Astrocyte of the cerebellum (primary cell): ENCODE measurements around the gene UBE2I.

ENCODE experiments used
- DNase-seq: peaks from one replicate; pipeline ENCODE4 v3.0.0-alpha.2; 2011; ENCODE audit warnings: low read depth
- H3K4me3 ChIP-seq: 2 replicates; pipeline ENCODE4 v1.5.1; 2011; ENCODE audit warnings: mild to moderate bottlenecking, low read depth, low read length, moderate library complexity
- in situ Hi-C: cut with HindIII; loops from 2 replicates; pipeline ENCODE4 v1.10.0; 2017; ENCODE audit warnings: low sequenced_read_pairs
- TF ChIP-seq, protein P1 (sequence below): IDR thresholded peaks from 2 replicates; pipeline ENCODE4 v1.5.1; 2012; ENCODE audit warnings: low read length, low read depth, moderate library complexity, mild to moderate bottlenecking; ENCODE audit errors: missing control alignments

The UBE2I gene

DNA sequence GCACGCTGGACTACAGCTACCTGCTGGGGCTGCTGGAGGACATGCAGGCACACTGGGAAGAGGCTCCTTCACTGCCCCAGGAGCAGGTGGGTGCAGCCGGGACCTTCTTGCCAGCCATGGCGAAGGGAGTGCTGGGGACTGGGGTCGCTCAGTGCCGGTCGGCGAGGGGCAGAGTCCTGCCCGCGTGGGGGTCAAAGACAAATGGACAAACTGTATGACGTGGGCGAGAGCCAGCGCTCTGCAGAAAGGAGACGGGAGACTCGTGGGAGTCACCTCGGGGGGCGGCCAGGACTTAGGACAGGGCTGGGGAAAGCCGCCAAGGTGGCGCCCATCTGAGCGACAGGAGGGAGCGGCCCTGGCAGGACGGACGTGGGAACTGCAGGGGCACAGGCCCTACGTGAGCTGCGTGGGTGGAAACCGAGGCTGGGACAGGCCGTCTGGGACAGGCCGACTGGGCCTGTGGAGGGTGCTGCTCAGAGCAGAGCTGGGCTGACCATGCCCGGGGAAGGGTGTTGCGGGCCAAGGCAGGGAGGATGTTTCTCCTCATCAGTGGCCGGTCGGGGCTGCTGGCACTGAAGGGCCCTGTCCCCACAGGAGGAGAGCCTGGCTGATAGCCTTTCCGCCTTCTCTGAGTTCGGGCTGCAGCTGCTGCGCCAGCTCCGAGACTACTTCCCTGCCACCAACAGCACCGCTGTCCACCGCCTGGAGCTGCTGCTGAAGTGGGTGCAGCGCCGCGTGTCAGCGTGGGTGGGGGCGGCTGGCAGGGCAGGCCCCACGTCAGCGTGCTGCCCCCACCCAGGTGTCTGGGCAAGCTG, 34.2 kb downstream of the UBE2I start:
- in situ Hi-C loops = no loop called here

GRCh38 chr16:1344499-1344898, 35.1 kb downstream of the UBE2I start:
- no peak for DNase-seq
- in situ Hi-C loops = no loop called here
- TF ChIP-seq, protein P1, sequence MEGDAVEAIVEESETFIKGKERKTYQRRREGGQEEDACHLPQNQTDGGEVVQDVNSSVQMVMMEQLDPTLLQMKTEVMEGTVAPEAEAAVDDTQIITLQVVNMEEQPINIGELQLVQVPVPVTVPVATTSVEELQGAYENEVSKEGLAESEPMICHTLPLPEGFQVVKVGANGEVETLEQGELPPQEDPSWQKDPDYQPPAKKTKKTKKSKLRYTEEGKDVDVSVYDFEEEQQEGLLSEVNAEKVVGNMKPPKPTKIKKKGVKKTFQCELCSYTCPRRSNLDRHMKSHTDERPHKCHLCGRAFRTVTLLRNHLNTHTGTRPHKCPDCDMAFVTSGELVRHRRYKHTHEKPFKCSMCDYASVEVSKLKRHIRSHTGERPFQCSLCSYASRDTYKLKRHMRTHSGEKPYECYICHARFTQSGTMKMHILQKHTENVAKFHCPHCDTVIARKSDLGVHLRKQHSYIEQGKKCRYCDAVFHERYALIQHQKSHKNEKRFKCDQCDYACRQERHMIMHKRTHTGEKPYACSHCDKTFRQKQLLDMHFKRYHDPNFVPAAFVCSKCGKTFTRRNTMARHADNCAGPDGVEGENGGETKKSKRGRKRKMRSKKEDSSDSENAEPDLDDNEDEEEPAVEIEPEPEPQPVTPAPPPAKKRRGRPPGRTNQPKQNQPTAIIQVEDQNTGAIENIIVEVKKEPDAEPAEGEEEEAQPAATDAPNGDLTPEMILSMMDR = no peak
- H3K4me3 ChIP-seq = no peak overlapping the region

More for the DNA sequence above, 34.2 kb downstream of the UBE2I start:
- DNase-seq = no peak
- TF ChIP-seq, protein P1 = no peak
- H3K4me3 ChIP-seq = no peak overlapping the region

GRCh38 chr16:1345087-1345486, 35.7 kb downstream of the UBE2I start:
- no peak for DNase-seq
- TF ChIP-seq, protein P1 = no peak
- in situ Hi-C loops = no loop called here
- H3K4me3 ChIP-seq = no peak overlapping the region

DNA sequence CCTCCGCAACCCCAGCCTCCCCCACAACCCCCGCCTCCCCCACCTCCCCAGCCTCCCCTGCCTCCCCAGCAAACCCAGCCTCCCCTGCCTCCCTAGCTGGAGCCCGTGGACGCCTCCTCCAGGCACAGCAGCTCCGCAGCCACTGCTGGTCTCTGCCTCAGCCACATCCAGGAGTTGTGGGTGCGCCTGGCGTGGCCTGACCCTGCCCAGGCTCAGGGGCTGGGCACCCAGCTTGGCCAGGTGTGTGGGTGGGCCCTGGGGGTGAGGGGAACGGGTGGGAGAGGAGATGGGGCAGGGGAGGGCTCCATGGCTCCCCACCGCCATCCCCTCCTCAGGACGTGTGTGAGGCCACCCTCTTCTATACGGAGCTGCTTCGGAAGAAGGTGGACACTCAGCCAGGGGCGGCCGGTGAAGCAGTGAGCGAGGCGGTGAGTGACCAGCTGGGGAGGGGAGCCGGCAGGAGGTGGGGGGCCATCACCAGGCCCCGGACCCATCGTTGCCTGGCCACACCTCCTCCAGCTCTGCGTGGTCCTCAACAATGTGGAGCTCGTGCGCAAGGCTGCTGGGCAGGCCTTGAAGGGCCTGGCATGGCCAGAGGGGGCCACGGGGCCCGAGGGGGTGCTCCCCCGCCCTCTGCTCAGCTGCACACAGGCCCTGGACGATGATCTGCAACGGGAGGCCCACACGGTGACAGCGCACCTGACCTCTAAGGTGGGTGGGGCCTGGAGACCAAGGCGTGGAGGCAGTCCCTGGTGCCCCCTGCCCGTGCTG, 36.4 kb downstream of the UBE2I start:
- DNase-seq = no peak
- in situ Hi-C loops = no loop called here
- TF ChIP-seq, protein P1 = no peak
- no peak overlapping the region for H3K4me3 ChIP-seq

- TF ChIP-seq, protein P1 = no peak
- no peak overlapping the region for H3K4me3 ChIP-seq
- in situ Hi-C loops = no loop called here
- no peak for DNase-seq
Observed at GRCh38 chr16:1346422-1347285, 37.2 kb downstream of the UBE2I start.

DNA sequence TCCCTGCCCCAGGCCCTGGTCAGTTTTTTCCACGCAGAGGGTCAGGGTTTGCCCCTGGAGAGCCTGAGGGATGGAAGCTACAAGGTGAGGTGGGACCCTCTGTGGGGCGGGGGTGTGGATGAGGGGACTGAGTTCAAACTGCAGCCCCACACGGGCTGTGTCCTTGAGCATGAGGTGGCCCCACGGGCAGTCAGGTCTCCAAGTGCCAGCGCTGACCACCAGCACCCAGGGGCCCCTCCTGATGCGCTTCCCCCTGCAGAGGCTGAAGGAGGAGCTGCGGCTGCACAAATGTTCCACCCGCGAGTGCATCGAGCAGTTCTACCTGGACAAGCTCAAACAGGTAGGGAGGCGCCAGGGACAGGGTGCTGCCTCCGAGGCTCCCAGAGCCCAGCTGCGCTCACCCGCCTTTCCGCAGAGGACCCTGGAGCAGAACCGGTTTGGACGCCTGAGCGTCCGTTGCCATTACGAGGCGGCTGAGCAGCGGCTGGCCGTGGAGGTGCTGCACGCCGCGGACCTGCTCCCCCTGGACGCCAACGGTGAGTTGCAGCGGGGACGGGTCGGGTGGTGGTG, 37.9 kb downstream of the UBE2I start:
- in situ Hi-C loops = no loop called here
- no peak overlapping the region for H3K4me3 ChIP-seq
- DNase-seq = no peak
- TF ChIP-seq, protein P1 = no peak
